ENCODE measurements around the gene PEPD. TPM values are rescaled to one million over a fixed set of nuclear protein-coding genes. Genes with fewer than 3 reads are reported as not detected.

PEPD gene
- total RNA-seq, 1 experiment from 2014 or later: 40.5 TPM

GRCh38 chr19:33432446-33433170, 89.0 kb downstream of the PEPD start:
- H3K4me2 ChIP-seq (ENCODE audit: low read length): no peak overlapping the region
- ATAC-seq: no peak
- H3K36me3 ChIP-seq (ENCODE audit: control insufficient read depth in 1 of 2, insufficient read depth in 2 of 2, low read length in 2 of 2): no peaks in the 10 kb centered on the region
- no peak for DNase-seq (ENCODE audit: low read depth, low spot score)
- no peaks in the 10 kb centered on the region for H3K27me3 ChIP-seq (ENCODE audit: insufficient read depth, low read length)
- no peaks in the 10 kb centered on the region for H3K4me1 ChIP-seq (ENCODE audit: control insufficient read depth in 1 of 2, insufficient read depth in 2 of 2, low read length in 2 of 2)
- H3K4me3 ChIP-seq (replicated peaks in 1 of 2; ENCODE audit: low read depth in 1 of 2, low read length in 2 of 2): no peak overlapping the region
- no peak overlapping the region for H3K9ac ChIP-seq (ENCODE audit: low read length)
- RAD21 ChIA-PET (ENCODE audit: low non-redundant PET in 1 of 2, low total read pairs in 2 of 2, uncharacterized antibody in 2 of 2, unreplicated experiment in 2 of 2): interaction anchor here in 1 of 2 experiments (0.7 kb wide), 1 partner anchor 339 kb away, joined by 11 read pairs; no protein-coding TSS in a partner anchor
- intact Hi-C loops (cut with micrococcal nuclease): no loop called here
- no peaks in the 10 kb centered on the region for H3K9me3 ChIP-seq (ENCODE audit: control insufficient read depth in 1 of 2, insufficient read depth in 1 of 2, low read depth in 1 of 2, low read length in 2 of 2)
- H2AFZ ChIP-seq (ENCODE audit: low read depth, low read length, poor library complexity, severe bottlenecking): no peak overlapping the region
- no TSS peak for BruUV-seq (replicated peaks)
- CTCF ChIA-PET: interaction anchor here (0.7 to 2.2 kb wide), 5 partner anchors 17 to 664 kb away, joined by 3 to 22 read pairs (median 4); no protein-coding TSS in a partner anchor
- POLR2A ChIA-PET: no interaction called here
- no peaks in the 10 kb centered on the region for H4K20me1 ChIP-seq (ENCODE audit: insufficient read depth)
- no peak overlapping the region for H3K27ac ChIP-seq (ENCODE audit: low read depth, low read length)
- H3K79me2 ChIP-seq (ENCODE audit: insufficient read depth, low read length): no peaks in the 10 kb centered on the region
- TF ChIP-seq CEBPB (IDR thresholded peaks at IDR 0.05; ENCODE audit: low read depth) (no peak), FOSL1 (IDR thresholded peaks at IDR 0.05; ENCODE audit: low read depth) (no peak), ZNF274 (IDR thresholded peaks at IDR 0.05; ENCODE audit: low read depth, low read length) (no peak), ATF3 (IDR thresholded peaks at IDR 0.05) (no peak), CBX3 (IDR thresholded peaks at IDR 0.05; ENCODE audit: low read depth) (no peak)
- H3K9me2 ChIP-seq (ENCODE audit: insufficient read depth): no peaks in the 10 kb centered on the region

- no peak overlapping the region for H2AFZ ChIP-seq (ENCODE audit: low read depth, low read length, poor library complexity, severe bottlenecking)
- BruUV-seq (replicated peaks): no TSS peak
- no peaks in the 10 kb centered on the region for H3K27me3 ChIP-seq (ENCODE audit: insufficient read depth, low read length)
- ChIA-PET POLR2A (no interaction called here), RAD21 (ENCODE audit: low non-redundant PET in 1 of 2, low total read pairs in 2 of 2, uncharacterized antibody in 2 of 2, unreplicated experiment in 2 of 2) (interaction anchor here in 1 of 2 experiments (0.7 kb wide), 1 partner anchor 339 kb away, joined by 11 read pairs; no protein-coding TSS in a partner anchor), CTCF (interaction anchor here (0.7 to 2.2 kb wide), 4 partner anchors 309 to 664 kb away, joined by 3 to 22 read pairs (median 4); no protein-coding TSS in a partner anchor)
- H3K9me3 ChIP-seq (ENCODE audit: control insufficient read depth in 1 of 2, insufficient read depth in 1 of 2, low read depth in 1 of 2, low read length in 2 of 2): no peaks in the 10 kb centered on the region
- no peak overlapping the region for H3K9ac ChIP-seq (ENCODE audit: low read length)
- intact Hi-C loops (cut with micrococcal nuclease): no loop called here
- H3K79me2 ChIP-seq (ENCODE audit: insufficient read depth, low read length): no peaks in the 10 kb centered on the region
- H3K4me2 ChIP-seq (ENCODE audit: low read length): no peak overlapping the region
- no peak overlapping the region for H3K4me3 ChIP-seq (replicated peaks in 1 of 2; ENCODE audit: low read depth in 1 of 2, low read length in 2 of 2)
- H3K27ac ChIP-seq (ENCODE audit: low read depth, low read length): no peak overlapping the region
- H3K4me1 ChIP-seq (ENCODE audit: control insufficient read depth in 1 of 2, insufficient read depth in 2 of 2, low read length in 2 of 2): no peaks in the 10 kb centered on the region
- ATAC-seq (no peak), DNase-seq (ENCODE audit: low read depth, low spot score) (no peak)
- H3K9me2 ChIP-seq (ENCODE audit: insufficient read depth): no peaks in the 10 kb centered on the region
- H3K36me3 ChIP-seq (ENCODE audit: control insufficient read depth in 1 of 2, insufficient read depth in 2 of 2, low read length in 2 of 2): no peaks in the 10 kb centered on the region
- no peaks in the 10 kb centered on the region for H4K20me1 ChIP-seq (ENCODE audit: insufficient read depth)
- TF ChIP-seq MAX (IDR thresholded peaks at IDR 0.05): no peak
- no peak for TF ChIP-seq EZH2 (IDR thresholded peaks at IDR 0.05)
- no peak for TF ChIP-seq JUND (IDR thresholded peaks at IDR 0.05)
- no peak for TF ChIP-seq ATF3 (IDR thresholded peaks at IDR 0.05)
- TF ChIP-seq ZBTB33 (IDR thresholded peaks at IDR 0.05; ENCODE audit: extremely low read depth, insufficient replicate concordance, low read length): no peak
- TF ChIP-seq REST (IDR thresholded peaks at IDR 0.05; ENCODE audit: low read depth): no peak
- no peak for TF ChIP-seq RAD21 (IDR thresholded peaks at IDR 0.05; ENCODE audit: low read depth)
- no peak for TF ChIP-seq SRF (IDR thresholded peaks at IDR 0.05; ENCODE audit: low read depth)
- TF ChIP-seq CBX3 (IDR thresholded peaks at IDR 0.05; ENCODE audit: low read depth): no peak
- TF ChIP-seq TCF7L2 (IDR thresholded peaks at IDR 0.05; ENCODE audit: borderline replicate concordance, extremely low read depth, insufficient read depth, insufficient read length): no peak
These were observed 89.6 kb downstream of the PEPD start for GRCh38 chr19:33432015-33432414.

Data from HCT116 (cell line).